Measurements from ENCODE around the gene TRIM69.

- TF ChIP-seq RAD21 (IDR thresholded peaks at IDR 0.05 in 1 of 2, conservative IDR thresholded peaks at IDR 0.05 in 1 of 2; ENCODE audit: low read depth in 2 of 2, low read length in 2 of 2) (no peak), EZH2 (IDR thresholded peaks at IDR 0.05; ENCODE audit: low read depth, low read length, severe bottlenecking) (no peak), SUZ12 (IDR thresholded peaks at IDR 0.05; ENCODE audit: low read length) (no peak), CTCF (IDR thresholded peaks at IDR 0.05; ENCODE audit: control extremely low read depth in 1 of 3, insufficient read depth in 1 of 3, low read depth in 1 of 3, low read length in 3 of 3) (no peak), POLR2AphosphoS5 (IDR thresholded peaks at IDR 0.05; ENCODE audit: low read depth, low read length) (no peak), KDM5A (IDR thresholded peaks at IDR 0.05; ENCODE audit: low read length) (no peak), PHF8 (conservative IDR thresholded peaks at IDR 0.05; ENCODE audit: low read depth, low read length) (no peak), YY1 (IDR thresholded peaks at IDR 0.05; ENCODE audit: low read depth, low read length) (no peak)
These were observed 17.0 kb downstream of the TRIM69 start for GRCh38 chr15:44753345-44753744.

Measured in H1 (cell line).